Mesenchymal stem cell (in vitro differentiated cells and primary cell): ENCODE measurements around the gene L3MBTL3. TPM values are rescaled to one million over a fixed set of nuclear protein-coding genes. Genes with fewer than 3 reads are reported as not detected.
A peak's percentile ranks its signal among the peaks of the same experiment; 100 is the strongest.

Source experiments
- DNase-seq: peaks from one replicate; pipeline ENCODE4 v3.0.0-alpha.2; 2013
- H2AFZ ChIP-seq: one replicate; pipeline ENCODE4 v1.6.1; 2013; ENCODE audit warnings: low read depth, mild to moderate bottlenecking, control low read depth, inconsistent platforms, low read length, moderate library complexity
- H2AK5ac ChIP-seq: 2 replicates; pipeline ENCODE4 v1.6.1; 2013; ENCODE audit warnings: low read length, moderate library complexity, mild to moderate bottlenecking, inconsistent platforms; ENCODE audit not compliant: severe bottlenecking
- H2BK120ac ChIP-seq: one replicate; pipeline ENCODE4 v1.6.1; 2013; ENCODE audit warnings: low read depth, mild to moderate bottlenecking, inconsistent platforms, low read length, moderate library complexity
- H2BK12ac ChIP-seq, 2 experiments: one replicate each; pipeline ENCODE4 v1.6.1; 2013; ENCODE audit warnings: inconsistent platforms in 2 of 2, low read length in 2 of 2, mild to moderate bottlenecking in 2 of 2, moderate library complexity in 2 of 2, control low read depth in 1 of 2
- H2BK15ac ChIP-seq: one replicate; pipeline ENCODE4 v1.6.1; 2013; ENCODE audit warnings: mild to moderate bottlenecking, low read depth, inconsistent platforms; ENCODE audit not compliant: poor library complexity, severe bottlenecking
- H2BK5ac ChIP-seq: 2 replicates; pipeline ENCODE4 v1.6.1; 2013; ENCODE audit warnings: low read depth, mild to moderate bottlenecking, low read length, control low read depth, inconsistent platforms; ENCODE audit not compliant: poor library complexity, severe bottlenecking
- H3K14ac ChIP-seq, 2 experiments: one replicate each; pipeline ENCODE4 v1.6.1; 2013; ENCODE audit warnings: inconsistent platforms in 2 of 2, low read length in 2 of 2, control low read depth in 1 of 2, mild to moderate bottlenecking in 1 of 2, moderate library complexity in 1 of 2
- H3K18ac ChIP-seq, 2 experiments: one replicate each; pipeline ENCODE4 v1.6.1; 2013; ENCODE audit warnings: inconsistent platforms in 2 of 2, low read length in 2 of 2, control low read depth in 1 of 2, low read depth in 1 of 2, mild to moderate bottlenecking in 1 of 2
- H3K23ac ChIP-seq, 2 experiments: one replicate each; pipeline ENCODE4 v1.6.1; 2013; ENCODE audit warnings: inconsistent platforms in 2 of 2, low read length in 2 of 2, mild to moderate bottlenecking in 2 of 2, moderate library complexity in 2 of 2, control low read depth in 1 of 2
- H3K27ac ChIP-seq: 2 replicates; pipeline ENCODE4 v1.5.1; 2013; ENCODE audit warnings: mild to moderate bottlenecking, moderate library complexity, low read length, control low read depth, inconsistent platforms; ENCODE audit not compliant: poor library complexity, severe bottlenecking
- H3K27me3 ChIP-seq, 2 experiments: 2 replicates each; pipeline versions ENCODE4 v1.6.1 to v1.7.0; 2013; ENCODE audit warnings: low read length in 2 of 2, mild to moderate bottlenecking in 2 of 2, moderate library complexity in 2 of 2, control low read depth in 1 of 2, inconsistent platforms in 1 of 2; ENCODE audit not compliant: control insufficient read depth in 1 of 2, insufficient read depth in 1 of 2
- H3K36me3 ChIP-seq, 2 experiments: 2 replicates each; pipeline versions ENCODE4 v1.6.1 to v1.7.0; 2013; ENCODE audit warnings: low read length in 2 of 2, control low read depth in 1 of 2, inconsistent platforms in 1 of 2, low read depth in 1 of 2, mild to moderate bottlenecking in 1 of 2; ENCODE audit not compliant: insufficient read depth in 2 of 2, control insufficient read depth in 1 of 2
- H3K4ac ChIP-seq, 2 experiments: one replicate each; pipeline ENCODE4 v1.6.1; 2013; ENCODE audit warnings: inconsistent platforms in 2 of 2, low read length in 2 of 2, mild to moderate bottlenecking in 2 of 2, moderate library complexity in 2 of 2, control low read depth in 1 of 2, low read depth in 1 of 2
- H3K4me1 ChIP-seq: 2 replicates; pipeline ENCODE4 v1.6.1; 2013; ENCODE audit warnings: low read depth, low read length, control low read depth; ENCODE audit not compliant: control insufficient read depth, insufficient read depth
- H3K4me2 ChIP-seq: 2 replicates; pipeline ENCODE4 v1.6.1; 2013; ENCODE audit warnings: low read length, mild to moderate bottlenecking, inconsistent platforms; ENCODE audit not compliant: poor library complexity, severe bottlenecking
- H3K4me3 ChIP-seq, 2 experiments: 2 replicates each; pipeline versions ENCODE4 v1.5.1 to v1.7.0; 2013; ENCODE audit warnings: low read length in 2 of 2, mild to moderate bottlenecking in 2 of 2, control low read depth in 1 of 2, low read depth in 1 of 2; ENCODE audit not compliant: insufficient read depth in 1 of 2
- H3K79me1 ChIP-seq: replicated peaks from 2 replicates; pipeline ENCODE4 v1.6.1; 2013; ENCODE audit warnings: mild to moderate bottlenecking, control low read depth, low read length, inconsistent platforms; ENCODE audit not compliant: poor library complexity, severe bottlenecking
- H3K9ac ChIP-seq: 2 replicates; pipeline ENCODE4 v1.7.0; 2013; ENCODE audit warnings: mild to moderate bottlenecking, low read length, moderate library complexity
- H3K9me3 ChIP-seq: 2 replicates; pipeline ENCODE4 v1.7.0; 2013; ENCODE audit warnings: mild to moderate bottlenecking, low read length; ENCODE audit not compliant: control insufficient read depth
- H4K8ac ChIP-seq: one replicate; pipeline ENCODE4 v1.6.1; 2013; ENCODE audit warnings: inconsistent platforms, mild to moderate bottlenecking, low read length, moderate library complexity
- H4K91ac ChIP-seq: one replicate; pipeline ENCODE4 v1.6.1; 2013; ENCODE audit warnings: mild to moderate bottlenecking, low read length, inconsistent platforms
- WGBS: methylation state at CpG from one replicate; pipeline ENCODE4 v1.1.7; 2013; ENCODE audit warnings: mixed read lengths; 5-methylcytosine and 5-hydroxymethylcytosine counted together
- polyA plus RNA-seq, 2 experiments: library from polyadenylated mRNA; stranded (reverse); fragments of 200-250 nt; gene quantifications; one replicate each; pipeline ENCODE4 v1.2.3, GENCODE V29; 2013

The L3MBTL3 gene
- 11.6 TPM for polyA plus RNA-seq (2013, experiment 1 of 2)
- polyA plus RNA-seq (2013, experiment 2 of 2), result 11.2 TPM

DNA sequence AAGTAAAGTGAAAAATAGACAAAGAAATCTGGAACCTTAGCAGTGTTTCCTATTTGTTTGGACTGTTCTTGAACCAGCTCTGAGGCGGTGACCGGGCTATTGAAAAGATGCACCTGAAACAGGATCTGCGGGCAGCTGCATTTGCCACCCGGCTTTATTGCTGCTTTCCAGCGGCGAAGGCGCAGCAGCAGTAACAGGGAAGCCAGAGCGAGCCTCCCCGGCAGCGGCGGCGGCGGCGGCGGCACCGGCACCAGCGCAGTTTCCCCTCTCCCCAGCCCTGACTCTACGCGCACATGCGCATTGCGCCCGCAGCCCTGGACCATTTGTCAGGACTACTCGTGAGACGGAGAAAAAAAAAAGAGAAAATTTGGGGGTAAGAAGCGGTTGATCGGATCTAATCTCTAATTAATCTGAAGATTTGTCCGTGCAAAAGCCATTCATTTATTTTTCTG lies at the start of gene L3MBTL3:
Gene L3MBTL3, plus strand, starts transcription at position 290 of the 452 bp plus-strand sequence. CDS start 24,119 bp downstream, outside the sequence.
- Histone ChIP-seq H3K4me3 (peak within 1 kb of the TSS; percentile 95 to 97), H3K79me1 (no peaks in the 10 kb centered on the region), H4K8ac (peak within 1 kb of the TSS; percentile 35), H3K23ac (peak within 1 kb of the TSS in 1 of 2 experiments; percentile 23), H2BK5ac (peak within 1 kb of the TSS; percentile 77), H3K4me2 (peak within 1 kb of the TSS; percentile 62), H3K4ac (peak within 1 kb of the TSS; percentile 57 to 84), H2AK5ac (no peak within 1 kb of the TSS), H3K27ac (peak within 1 kb of the TSS; percentile 73), H3K9ac (peak within 1 kb of the TSS; percentile 88), H3K14ac (peak within 1 kb of the TSS in 1 of 2 experiments; percentile 75), H3K27me3 (no peaks in the 10 kb centered on the region), H3K4me1 (no peaks in the 10 kb centered on the region), H2AFZ (peak within 1 kb of the TSS; percentile 85), H4K91ac (peak within 1 kb of the TSS; percentile 57), H3K18ac (peak within 1 kb of the TSS; percentile 67 to 94), H2BK12ac (peak within 1 kb of the TSS in 1 of 2 experiments; percentile 17), H3K9me3 (no peaks in the 10 kb centered on the region), H2BK15ac (peak within 1 kb of the TSS; percentile 26), H3K36me3 (no peaks in the 10 kb centered on the region), H2BK120ac (peak within 1 kb of the TSS; percentile 77)
- 2% methylated on average over 27 of the region's 27 CpGs for WGBS
- peak; percentile 91 for DNase-seq

DNA sequence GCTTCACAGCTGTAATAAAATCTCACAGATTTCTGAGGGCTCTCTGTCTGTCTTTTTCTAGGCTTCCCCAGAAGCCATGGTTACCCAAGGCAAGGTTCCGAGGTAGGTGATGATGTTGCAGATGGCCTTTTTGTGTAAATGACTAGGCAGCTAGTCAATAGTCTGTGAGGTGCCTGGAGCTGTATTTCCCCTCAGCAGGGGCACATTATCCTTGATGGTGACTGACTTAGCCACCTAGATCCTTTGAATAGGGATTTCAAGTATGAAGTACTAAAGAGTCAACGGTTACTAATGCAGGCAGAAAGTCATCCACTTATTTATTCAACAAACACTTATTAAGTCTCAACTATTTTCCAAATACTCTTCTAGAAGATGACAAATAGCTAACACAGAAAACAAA lies 49.3 kb upstream of the L3MBTL3 start:
- no peaks in the 10 kb centered on the region for H3K4me1 ChIP-seq
- no peak overlapping the region for H3K27ac ChIP-seq
- WGBS, result 74% methylated on average over 2 of the region's 2 CpGs
- no peak overlapping the region for H3K18ac ChIP-seq
- DNase-seq, result no peak
- no peak overlapping the region for H4K8ac ChIP-seq
- no peak overlapping the region for H3K4me3 ChIP-seq
- H3K9ac ChIP-seq, result no peak overlapping the region
- no peak overlapping the region for H2BK15ac ChIP-seq
- no peaks in the 10 kb centered on the region for H3K27me3 ChIP-seq
- no peak overlapping the region for H2AFZ ChIP-seq
- H4K91ac ChIP-seq, result no peak overlapping the region
- no peak overlapping the region for H3K4me2 ChIP-seq
- no peak overlapping the region for H3K4ac ChIP-seq
- H2BK12ac ChIP-seq, result no peak overlapping the region
- no peak overlapping the region for H3K14ac ChIP-seq
- no peak overlapping the region for H2AK5ac ChIP-seq
- H2BK120ac ChIP-seq, result no peak overlapping the region
- H3K79me1 ChIP-seq, result no peaks in the 10 kb centered on the region
- H3K9me3 ChIP-seq, result peaks cover 3% of the 10 kb centered on the region
- no peak overlapping the region for H3K23ac ChIP-seq
- H3K36me3 ChIP-seq, result no peaks in the 10 kb centered on the region
- H2BK5ac ChIP-seq, result no peak overlapping the region

DNA sequence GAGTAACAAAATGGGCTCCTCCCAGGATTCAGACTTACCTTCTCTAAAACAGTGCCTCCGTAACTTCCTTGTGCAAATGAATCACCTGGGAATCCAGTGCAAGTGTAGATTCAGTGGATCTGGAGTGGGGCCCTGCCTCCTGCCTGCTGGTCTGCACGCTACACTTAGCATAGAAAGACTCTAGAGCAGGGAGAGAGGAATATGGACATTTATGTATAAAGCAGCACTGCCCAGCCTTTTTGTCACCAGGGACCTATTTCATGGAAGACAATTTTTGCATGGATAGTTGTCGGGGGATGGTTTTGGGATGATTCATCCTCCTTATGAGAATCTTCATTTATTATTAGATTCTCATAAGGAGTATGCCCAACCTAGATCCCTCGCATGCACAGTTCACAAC lies 42.3 kb upstream of the L3MBTL3 start:
- no peak overlapping the region for H4K8ac ChIP-seq
- 88% methylated on average over 3 of the region's 4 CpGs for WGBS

DNA sequence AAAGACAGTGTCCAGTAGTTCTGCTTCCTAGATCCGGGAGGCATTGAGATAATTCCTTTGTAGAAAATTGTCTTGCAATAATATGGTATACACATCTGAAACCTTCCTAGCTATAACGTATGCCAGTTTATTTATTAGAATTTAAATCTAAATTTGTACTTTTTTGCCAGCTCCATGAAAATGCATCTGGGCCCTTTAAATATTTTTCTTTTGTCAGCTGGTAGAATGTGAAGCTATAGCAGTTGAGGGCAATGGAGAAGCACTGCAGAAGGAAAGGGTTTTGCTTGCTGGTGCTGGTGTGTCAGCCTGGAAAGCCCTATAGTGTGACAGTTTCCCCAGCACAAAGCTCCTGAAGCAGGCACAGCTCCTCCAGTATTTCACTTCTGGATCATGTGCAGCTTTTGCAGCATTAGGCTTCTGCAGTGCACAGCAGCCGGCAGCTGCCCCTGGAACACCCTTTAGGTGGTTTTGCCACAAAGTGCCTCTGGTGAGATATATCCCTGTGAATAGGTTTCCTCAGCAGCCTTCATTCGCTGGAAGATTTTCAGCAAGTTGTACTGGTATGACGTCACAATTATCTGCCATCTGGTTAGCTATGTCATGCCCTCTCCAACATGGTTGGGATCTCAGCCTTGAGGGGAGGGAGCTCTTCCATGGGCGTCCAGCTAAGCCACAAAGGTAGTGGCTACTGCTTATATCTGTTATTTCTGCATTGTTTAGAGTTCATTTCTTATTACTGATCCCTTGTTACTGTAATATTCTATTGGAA lies 40.0 kb upstream of the L3MBTL3 start:
- H4K8ac ChIP-seq, result no peak overlapping the region
- no peak overlapping the region for H4K91ac ChIP-seq

More for the DNA sequence above, 42.3 kb upstream of the L3MBTL3 start:
- H3K27ac ChIP-seq, result no peak overlapping the region
- H2BK5ac ChIP-seq, result no peak overlapping the region
- H3K9ac ChIP-seq, result no peak overlapping the region
- no peak overlapping the region for H2BK120ac ChIP-seq
- H2BK12ac ChIP-seq, result no peak overlapping the region
- H3K27me3 ChIP-seq, result no peaks in the 10 kb centered on the region
- H3K4me2 ChIP-seq, result no peak overlapping the region
- no peak overlapping the region for H2AK5ac ChIP-seq
- no peak overlapping the region for H3K18ac ChIP-seq
- H3K79me1 ChIP-seq, result no peaks in the 10 kb centered on the region
- H3K36me3 ChIP-seq, result no peaks in the 10 kb centered on the region
- H3K4me3 ChIP-seq, result no peak overlapping the region
- H3K9me3 ChIP-seq, result peaks cover 20% of the 10 kb centered on the region
- H3K4me1 ChIP-seq, result no peaks in the 10 kb centered on the region
- no peak overlapping the region for H2AFZ ChIP-seq
- no peak overlapping the region for H4K91ac ChIP-seq
- no peak for DNase-seq
- no peak overlapping the region for H3K23ac ChIP-seq
- H3K14ac ChIP-seq, result no peak overlapping the region
- no peak overlapping the region for H3K4ac ChIP-seq
- H2BK15ac ChIP-seq, result no peak overlapping the region

More for the DNA sequence above, 40.0 kb upstream of the L3MBTL3 start:
- Histone ChIP-seq H3K4me1 (no peaks in the 10 kb centered on the region), H3K4me2 (no peak overlapping the region), H3K14ac (peak overlapping the region in 1 of 2 experiments; percentile 3), H3K4ac (no peak overlapping the region), H2BK5ac (no peak overlapping the region), H3K4me3 (no peak overlapping the region), H3K9ac (no peak overlapping the region), H2BK12ac (no peak overlapping the region), H2AK5ac (no peak overlapping the region), H2AFZ (no peak overlapping the region), H3K79me1 (no peaks in the 10 kb centered on the region), H3K23ac (no peak overlapping the region), H3K27me3 (no peaks in the 10 kb centered on the region), H3K27ac (no peak overlapping the region), H2BK120ac (no peak overlapping the region), H3K18ac (no peak overlapping the region), H2BK15ac (no peak overlapping the region), H3K9me3 (peaks cover 20% of the 10 kb centered on the region), H3K36me3 (no peaks in the 10 kb centered on the region)
- no peak for DNase-seq
- WGBS, result 94% methylated on average over 3 of the region's 6 CpGs
